HEK293 (cell line): Measurements from ENCODE around the gene LDB2.

Experiments
- MEIS1 ChIP-seq: sonication (generic); formaldehyde crosslinking; IDR thresholded peaks from 2 replicates; pipeline ENCODE4 v1.8.1; 2022; ENCODE audit warnings: missing genetic modification reagents, mild to moderate bottlenecking, borderline replicate concordance
- ZNF10 ChIP-seq: fragments of 450-650 bp; formaldehyde crosslinking; IDR thresholded peaks from 2 replicates; pipeline ENCODE4 v1.5.1; 2017; ENCODE audit warnings: missing biosample characterization, missing genetic modification characterization
- ZNF138 ChIP-seq: fragments of 450-650 bp; formaldehyde crosslinking; IDR thresholded peaks from 2 replicates; pipeline ENCODE4 v1.5.1; 2016; ENCODE audit warnings: missing biosample characterization, missing genetic modification characterization, borderline replicate concordance
- ZNF521 ChIP-seq: fragments of 450-650 bp; formaldehyde crosslinking; IDR thresholded peaks from 2 replicates; pipeline ENCODE4 v1.5.1; 2017; ENCODE audit warnings: missing biosample characterization, mild to moderate bottlenecking, missing genetic modification characterization
- ZNF585B ChIP-seq: fragments of 450-650 bp; formaldehyde crosslinking; IDR thresholded peaks from 2 replicates; pipeline ENCODE4 v1.5.1; 2016; ENCODE audit warnings: missing biosample characterization, missing genetic modification characterization
- ZNF830 ChIP-seq: fragments of 450-650 bp; IDR thresholded peaks from 2 replicates; pipeline ENCODE4 v1.5.0; 2018; ENCODE audit warnings: missing biosample characterization, missing genetic modification characterization, low read depth, mild to moderate bottlenecking, moderate library complexity
- ZSCAN16 ChIP-seq: fragments of 450-650 bp; formaldehyde crosslinking; IDR thresholded peaks from 2 replicates; pipeline ENCODE4 v1.5.1; 2016; ENCODE audit warnings: missing biosample characterization, missing genetic modification characterization
- TF ChIP-seq, protein P1 (sequence below): fragments of 450-650 bp; formaldehyde crosslinking; IDR thresholded peaks from 2 replicates; pipeline ENCODE4 v1.5.1; 2016; ENCODE audit warnings: missing biosample characterization, missing genetic modification characterization
- TF ChIP-seq, protein P2 (sequence below): fragments of 450-650 bp; formaldehyde crosslinking; IDR thresholded peaks from 2 replicates; pipeline ENCODE4 v1.5.1; 2016; ENCODE audit warnings: missing biosample characterization, missing genetic modification characterization
- TF ChIP-seq, protein P3 (sequence below): fragments of 450-650 bp; formaldehyde crosslinking; IDR thresholded peaks from 2 replicates; pipeline ENCODE4 v1.5.1; 2016; ENCODE audit warnings: missing biosample characterization, missing genetic modification characterization, low read depth

DNA sequence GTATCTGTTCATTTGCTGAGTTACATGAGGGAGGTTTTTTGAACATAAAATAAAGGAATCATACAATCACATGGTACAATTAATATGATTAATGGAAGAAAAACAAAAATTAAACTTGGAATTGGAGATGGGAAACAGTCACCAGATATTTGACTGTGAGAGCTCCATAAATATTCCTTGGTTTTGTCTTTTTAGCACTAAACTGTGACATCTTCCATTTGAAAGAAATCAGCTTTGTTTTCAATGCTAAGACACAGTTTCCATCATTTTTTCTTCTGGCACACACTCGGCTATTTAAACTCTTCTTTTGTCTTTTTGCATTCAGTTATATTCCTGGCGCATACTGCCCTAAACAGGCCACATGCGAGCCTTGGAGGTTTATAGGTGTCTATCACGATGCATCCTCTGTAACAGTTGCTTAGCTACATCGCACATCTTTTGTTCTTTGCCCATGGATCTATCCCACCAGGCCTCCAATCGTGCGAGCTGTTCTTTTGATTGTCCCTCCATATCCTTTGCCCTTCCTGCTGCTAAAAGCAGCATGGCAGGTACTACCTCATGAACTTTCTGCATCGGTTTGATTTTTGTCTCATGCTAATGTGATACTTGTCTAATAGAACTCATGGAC is 158.3 kb downstream of the LDB2 start:
- TF ChIP-seq ZNF830 (tag by site-specific recombination) (no peak), ZNF138 (tag by site-specific recombination) (no peak), ZSCAN16 (tag by site-specific recombination) (no peak), ZNF521 (tag by site-specific recombination) (no peak), ZNF585B (no peak), ZNF10 (no peak), MEIS1 (no peak)
- TF ChIP-seq, protein P1, sequence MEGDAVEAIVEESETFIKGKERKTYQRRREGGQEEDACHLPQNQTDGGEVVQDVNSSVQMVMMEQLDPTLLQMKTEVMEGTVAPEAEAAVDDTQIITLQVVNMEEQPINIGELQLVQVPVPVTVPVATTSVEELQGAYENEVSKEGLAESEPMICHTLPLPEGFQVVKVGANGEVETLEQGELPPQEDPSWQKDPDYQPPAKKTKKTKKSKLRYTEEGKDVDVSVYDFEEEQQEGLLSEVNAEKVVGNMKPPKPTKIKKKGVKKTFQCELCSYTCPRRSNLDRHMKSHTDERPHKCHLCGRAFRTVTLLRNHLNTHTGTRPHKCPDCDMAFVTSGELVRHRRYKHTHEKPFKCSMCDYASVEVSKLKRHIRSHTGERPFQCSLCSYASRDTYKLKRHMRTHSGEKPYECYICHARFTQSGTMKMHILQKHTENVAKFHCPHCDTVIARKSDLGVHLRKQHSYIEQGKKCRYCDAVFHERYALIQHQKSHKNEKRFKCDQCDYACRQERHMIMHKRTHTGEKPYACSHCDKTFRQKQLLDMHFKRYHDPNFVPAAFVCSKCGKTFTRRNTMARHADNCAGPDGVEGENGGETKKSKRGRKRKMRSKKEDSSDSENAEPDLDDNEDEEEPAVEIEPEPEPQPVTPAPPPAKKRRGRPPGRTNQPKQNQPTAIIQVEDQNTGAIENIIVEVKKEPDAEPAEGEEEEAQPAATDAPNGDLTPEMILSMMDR = no peak
- TF ChIP-seq, protein P2, sequence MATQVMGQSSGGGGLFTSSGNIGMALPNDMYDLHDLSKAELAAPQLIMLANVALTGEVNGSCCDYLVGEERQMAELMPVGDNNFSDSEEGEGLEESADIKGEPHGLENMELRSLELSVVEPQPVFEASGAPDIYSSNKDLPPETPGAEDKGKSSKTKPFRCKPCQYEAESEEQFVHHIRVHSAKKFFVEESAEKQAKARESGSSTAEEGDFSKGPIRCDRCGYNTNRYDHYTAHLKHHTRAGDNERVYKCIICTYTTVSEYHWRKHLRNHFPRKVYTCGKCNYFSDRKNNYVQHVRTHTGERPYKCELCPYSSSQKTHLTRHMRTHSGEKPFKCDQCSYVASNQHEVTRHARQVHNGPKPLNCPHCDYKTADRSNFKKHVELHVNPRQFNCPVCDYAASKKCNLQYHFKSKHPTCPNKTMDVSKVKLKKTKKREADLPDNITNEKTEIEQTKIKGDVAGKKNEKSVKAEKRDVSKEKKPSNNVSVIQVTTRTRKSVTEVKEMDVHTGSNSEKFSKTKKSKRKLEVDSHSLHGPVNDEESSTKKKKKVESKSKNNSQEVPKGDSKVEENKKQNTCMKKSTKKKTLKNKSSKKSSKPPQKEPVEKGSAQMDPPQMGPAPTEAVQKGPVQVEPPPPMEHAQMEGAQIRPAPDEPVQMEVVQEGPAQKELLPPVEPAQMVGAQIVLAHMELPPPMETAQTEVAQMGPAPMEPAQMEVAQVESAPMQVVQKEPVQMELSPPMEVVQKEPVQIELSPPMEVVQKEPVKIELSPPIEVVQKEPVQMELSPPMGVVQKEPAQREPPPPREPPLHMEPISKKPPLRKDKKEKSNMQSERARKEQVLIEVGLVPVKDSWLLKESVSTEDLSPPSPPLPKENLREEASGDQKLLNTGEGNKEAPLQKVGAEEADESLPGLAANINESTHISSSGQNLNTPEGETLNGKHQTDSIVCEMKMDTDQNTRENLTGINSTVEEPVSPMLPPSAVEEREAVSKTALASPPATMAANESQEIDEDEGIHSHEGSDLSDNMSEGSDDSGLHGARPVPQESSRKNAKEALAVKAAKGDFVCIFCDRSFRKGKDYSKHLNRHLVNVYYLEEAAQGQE (tag by site-specific recombination) = no peak
- TF ChIP-seq, protein P3, sequence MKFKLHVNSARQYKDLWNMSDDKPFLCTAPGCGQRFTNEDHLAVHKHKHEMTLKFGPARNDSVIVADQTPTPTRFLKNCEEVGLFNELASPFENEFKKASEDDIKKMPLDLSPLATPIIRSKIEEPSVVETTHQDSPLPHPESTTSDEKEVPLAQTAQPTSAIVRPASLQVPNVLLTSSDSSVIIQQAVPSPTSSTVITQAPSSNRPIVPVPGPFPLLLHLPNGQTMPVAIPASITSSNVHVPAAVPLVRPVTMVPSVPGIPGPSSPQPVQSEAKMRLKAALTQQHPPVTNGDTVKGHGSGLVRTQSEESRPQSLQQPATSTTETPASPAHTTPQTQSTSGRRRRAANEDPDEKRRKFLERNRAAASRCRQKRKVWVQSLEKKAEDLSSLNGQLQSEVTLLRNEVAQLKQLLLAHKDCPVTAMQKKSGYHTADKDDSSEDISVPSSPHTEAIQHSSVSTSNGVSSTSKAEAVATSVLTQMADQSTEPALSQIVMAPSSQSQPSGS (tag by site-specific recombination) = no peak
